ENCODE results near the gene KIAA0825. TPM values are rescaled to one million over a fixed set of nuclear protein-coding genes. Genes with fewer than 3 reads are reported as not detected.

Gene KIAA0825
- total RNA-seq, 1 donor from 2014 or later = 2.0 TPM

- Mint-ChIP-seq H3K9me3 (ENCODE audit: unreplicated experiment) (no peaks in the 10 kb centered on the region), H3K4me3 (ENCODE audit: unreplicated experiment) (no peak overlapping the region), H3K4me1 (ENCODE audit: unreplicated experiment) (no peaks in the 10 kb centered on the region), H3K36me3 (ENCODE audit: low read depth, unreplicated experiment) (no peaks in the 10 kb centered on the region), H3K27me3 (ENCODE audit: unreplicated experiment) (no peaks in the 10 kb centered on the region), H3K27ac (ENCODE audit: unreplicated experiment) (no peak overlapping the region)
- no peak for TF ChIP-seq CTCF (IDR thresholded peaks at IDR 0.05; ENCODE audit: unreplicated experiment)
- no peak for DNase-seq (ENCODE audit: low spot score)
Observed at GRCh38 chr5:94432499-94432898, 185.9 kb downstream of the KIAA0825 start.

DNA sequence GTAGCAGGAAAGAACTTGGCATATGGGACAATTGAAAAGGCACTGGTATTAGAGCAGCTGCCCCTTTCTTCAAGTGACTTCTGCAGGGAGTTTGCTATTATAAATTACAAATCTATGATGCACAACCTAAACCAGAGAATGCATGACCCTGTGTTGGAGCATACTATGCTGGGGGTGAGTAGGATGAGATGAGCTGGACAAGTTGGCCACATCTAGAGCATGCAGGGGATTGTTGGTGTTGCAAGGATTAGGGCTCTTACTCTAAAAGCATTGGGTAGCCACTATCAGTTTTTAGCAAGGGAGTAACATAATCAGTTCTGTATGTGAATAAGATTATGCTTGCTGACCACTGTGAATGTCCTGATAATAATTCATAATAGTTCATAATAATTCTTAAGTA is 186.7 kb downstream of the KIAA0825 start:
- H3K27ac Mint-ChIP-seq (ENCODE audit: unreplicated experiment) = no peak overlapping the region
- DNase-seq (ENCODE audit: low spot score) = no peak
- no peaks in the 10 kb centered on the region for H3K9me3 Mint-ChIP-seq (ENCODE audit: unreplicated experiment)
- H3K4me3 Mint-ChIP-seq (ENCODE audit: unreplicated experiment) = no peak overlapping the region
- no peak for TF ChIP-seq CTCF (IDR thresholded peaks at IDR 0.05; ENCODE audit: unreplicated experiment)
- H3K36me3 Mint-ChIP-seq (ENCODE audit: low read depth, unreplicated experiment) = no peaks in the 10 kb centered on the region
- no peaks in the 10 kb centered on the region for H3K4me1 Mint-ChIP-seq (ENCODE audit: unreplicated experiment)
- H3K27me3 Mint-ChIP-seq (ENCODE audit: unreplicated experiment) = no peaks in the 10 kb centered on the region

DNA sequence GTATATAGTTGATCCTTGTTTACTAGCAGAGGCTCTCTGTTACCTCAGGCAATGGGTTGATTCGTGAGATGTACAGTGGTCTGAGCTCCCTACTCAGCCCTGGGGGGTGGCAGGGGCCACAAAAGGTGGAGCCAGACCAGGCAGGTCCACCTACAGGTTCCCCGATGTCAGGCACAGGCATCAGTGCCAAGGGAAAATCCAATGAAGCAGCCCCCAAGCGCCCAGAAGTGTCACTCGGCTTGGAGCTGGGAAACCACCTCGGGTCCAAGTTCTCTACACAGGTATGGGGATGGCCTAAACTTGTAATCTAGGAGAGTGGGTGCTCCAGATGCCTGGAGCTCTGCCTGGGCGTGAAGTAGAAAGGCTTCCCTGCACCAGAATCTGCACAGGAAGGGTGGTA is 188.8 kb downstream of the KIAA0825 start:
- Mint-ChIP-seq H3K4me1 (ENCODE audit: unreplicated experiment) (no peaks in the 10 kb centered on the region), H3K9me3 (ENCODE audit: unreplicated experiment) (no peaks in the 10 kb centered on the region), H3K36me3 (ENCODE audit: low read depth, unreplicated experiment) (no peaks in the 10 kb centered on the region), H3K27me3 (ENCODE audit: unreplicated experiment) (no peaks in the 10 kb centered on the region), H3K27ac (ENCODE audit: unreplicated experiment) (no peak overlapping the region), H3K4me3 (ENCODE audit: unreplicated experiment) (no peak overlapping the region)
- DNase-seq (ENCODE audit: low spot score) = no peak
- TF ChIP-seq CTCF (IDR thresholded peaks at IDR 0.05; ENCODE audit: unreplicated experiment) = no peak

- Mint-ChIP-seq H3K27me3 (ENCODE audit: unreplicated experiment) (no peaks in the 10 kb centered on the region), H3K4me3 (ENCODE audit: unreplicated experiment) (no peak overlapping the region), H3K36me3 (ENCODE audit: low read depth, unreplicated experiment) (no peaks in the 10 kb centered on the region), H3K27ac (ENCODE audit: unreplicated experiment) (no peak overlapping the region), H3K9me3 (ENCODE audit: unreplicated experiment) (no peaks in the 10 kb centered on the region), H3K4me1 (ENCODE audit: unreplicated experiment) (peaks cover 10% of the 10 kb centered on the region)
- DNase-seq (ENCODE audit: low spot score) = no peak
- TF ChIP-seq CTCF (IDR thresholded peaks at IDR 0.05; ENCODE audit: unreplicated experiment) = no peak
Observed at GRCh38 chr5:94425396-94425795, 193.0 kb downstream of the KIAA0825 start.

GRCh38 chr5:94423411-94423810 is 195.0 kb downstream of the KIAA0825 start:
- no peak for TF ChIP-seq CTCF (IDR thresholded peaks at IDR 0.05; ENCODE audit: unreplicated experiment)
- Mint-ChIP-seq H3K4me1 (ENCODE audit: unreplicated experiment) (peaks cover 10% of the 10 kb centered on the region), H3K27me3 (ENCODE audit: unreplicated experiment) (no peaks in the 10 kb centered on the region), H3K4me3 (ENCODE audit: unreplicated experiment) (no peak overlapping the region), H3K9me3 (ENCODE audit: unreplicated experiment) (no peaks in the 10 kb centered on the region), H3K27ac (ENCODE audit: unreplicated experiment) (no peak overlapping the region), H3K36me3 (ENCODE audit: low read depth, unreplicated experiment) (no peaks in the 10 kb centered on the region)
- no peak for DNase-seq (ENCODE audit: low spot score)
